Esophagus squamous epithelium (tissue), 5 donors: ENCODE results near the gene STRAP. TPM values are rescaled to one million over a fixed set of nuclear protein-coding genes. Genes with fewer than 3 reads are reported as not detected.

Experiments used
- DNase-seq: peaks from one replicate; lab custom pipeline; 2025; lab: John Stamatoyannopoulos, UW
- H3K27ac ChIP-seq, 4 donors: fragments of 200-600 bp; sonication (generic); one replicate each; pipeline ENCODE4 v1.5.1; 2016 to 2019; ENCODE audit warnings: mild to moderate bottlenecking in 1 of 4
- H3K27me3 ChIP-seq, 4 donors: fragments of 200-600 bp; sonication (generic); 1 replicate in 3 of 4; 2 replicates in 1 of 4; pipeline versions ENCODE4 v1.5.1 to v1.6.0; 2017 to 2021; ENCODE audit warnings: antibody characterized with exemption in 1 of 4
- H3K36me3 ChIP-seq, 3 donors: fragments of 200-600 bp; sonication (generic); one replicate each; pipeline ENCODE4 v1.5.1; 2016 to 2019
- H3K4me1 ChIP-seq, 3 donors: fragments of 200-600 bp; sonication (generic); one replicate each; pipeline ENCODE4 v1.5.1; 2017 to 2019
- H3K4me3 ChIP-seq, 4 donors: fragments of 200-600 bp; sonication (generic); 1 replicate in 3 of 4; 2 replicates in 1 of 4; pipeline ENCODE4 v1.5.1; 2016 to 2019; ENCODE audit warnings: mild to moderate bottlenecking in 2 of 4, moderate library complexity in 1 of 4
- H3K9me3 ChIP-seq, 3 donors: fragments of 200-600 bp; sonication (generic); one replicate each; pipeline ENCODE4 v1.5.1; 2016 to 2019
- CTCF ChIP-seq, 6 experiments: fragments of 450-650 bp in 4 of 6; fragments of 200-600 bp in 2 of 6; sonication (generic) in 2 of 6; IDR thresholded peaks; one replicate each; pipeline ENCODE4 v1.5.1; 2016 to 2019; ENCODE audit warnings: antibody characterized with exemption in 6 of 6, mild to moderate bottlenecking in 4 of 6, moderate library complexity in 4 of 6
- POLR2A ChIP-seq, 4 donors: fragments of 450-650 bp; IDR thresholded peaks; one replicate each; pipeline ENCODE4 v1.6.1; 2017; ENCODE audit warnings: antibody characterized with exemption in 4 of 4, mild to moderate bottlenecking in 4 of 4, moderate library complexity in 3 of 4
- WGBS, 2 donors: methylation state at CpG; one replicate each; pipeline ENCODE4 v1.1.5; 2018; 5-methylcytosine and 5-hydroxymethylcytosine counted together
- intact Hi-C: fragments of 100-400 bp; cut with DNase I; formaldehyde crosslinking; loops from one replicate; pipeline ENCODE4 v1.15.0; 2022
- total RNA-seq, 4 donors: library from RNA; depleted of rRNA; stranded (reverse); fragments of >200 nt; gene quantifications; one replicate each; pipeline ENCODE4 v1.1.0, GENCODE V29; 2016
- donor health status: DM: yes; HTN: yes; CAD: no.

Gene STRAP
- total RNA-seq, 4 donors from 2014 or later = 39.2 to 81.3 (median 70.0) TPM

DNA sequence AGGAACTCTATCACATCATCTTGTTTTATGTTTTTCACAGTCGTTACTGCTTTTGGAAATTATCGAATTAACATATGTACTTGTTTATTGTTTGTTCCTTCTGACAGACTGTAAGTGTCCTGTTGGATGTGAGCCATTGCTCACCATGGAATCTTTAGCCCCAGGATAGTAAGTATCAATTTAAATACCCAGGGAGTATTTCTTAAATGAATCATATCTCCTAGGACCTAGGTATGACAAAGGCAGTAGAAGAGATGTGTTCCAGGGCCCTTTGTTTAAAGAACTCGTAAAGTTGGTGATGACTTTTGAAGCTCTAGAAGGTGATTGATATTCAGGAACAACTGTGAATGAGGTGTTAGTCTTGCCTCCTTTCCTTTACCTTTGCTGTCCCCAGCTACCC lies 30.3 kb upstream of the STRAP start:
- H3K36me3 ChIP-seq = no peaks in the 10 kb centered on the region

DNA sequence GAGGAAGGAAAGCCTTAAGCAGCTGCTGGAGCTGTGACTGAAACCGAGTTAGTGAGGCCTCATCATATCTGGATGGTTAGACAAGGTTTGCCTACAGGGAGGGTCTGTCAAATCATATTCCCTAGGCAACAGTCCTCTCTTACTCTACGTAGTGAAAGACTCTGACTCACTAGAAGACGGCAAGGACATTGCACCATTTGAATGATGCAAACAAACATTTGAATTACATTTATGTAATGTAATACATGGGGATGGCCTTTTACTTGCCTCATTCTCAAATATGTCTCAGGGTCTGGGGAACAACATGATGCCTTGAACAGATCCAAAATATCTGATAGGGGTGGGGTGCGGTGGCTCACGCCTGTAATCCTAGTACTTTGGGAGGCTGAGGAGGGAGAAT lies 29.8 kb upstream of the STRAP start:
- WGBS, 2 donors = 72 to 79% methylated on average over 4 to 5 of the region's 5 CpGs
- H3K4me1 ChIP-seq = peaks cover 0 to 8% (median 2%) of the 10 kb centered on the region in 3 donors
- H3K27me3 ChIP-seq = no peaks in the 10 kb centered on the region
- H3K36me3 ChIP-seq = no peaks in the 10 kb centered on the region
- intact Hi-C loops = loop anchor here (10.0 kb wide), 1 partner anchor 578 kb away; no protein-coding TSS in a partner anchor
- H3K9me3 ChIP-seq = no peaks in the 10 kb centered on the region
- H3K27ac ChIP-seq = peak overlapping the region in 1 of 4 donors; percentile 31
- no peak overlapping the region for H3K4me3 ChIP-seq
- DNase-seq = no peak
- TF ChIP-seq POLR2A (IDR thresholded peaks at IDR 0.05) = no peak
- no peak for TF ChIP-seq CTCF (IDR thresholded peaks at IDR 0.05)

More for the DNA sequence above, 30.3 kb upstream of the STRAP start:
- Histone ChIP-seq H3K27me3 (no peaks in the 10 kb centered on the region), H3K27ac (peak overlapping the region in 1 of 4 donors; percentile 31), H3K4me1 (peaks cover 0 to 8% (median 2%) of the 10 kb centered on the region in 3 donors), H3K4me3 (no peak overlapping the region), H3K9me3 (no peaks in the 10 kb centered on the region)
- DNase-seq = no peak
- intact Hi-C loops = loop anchor here (10.0 kb wide), 1 partner anchor 577 kb away; no protein-coding TSS in a partner anchor
- 75 to 79% methylated on average over 3 of the region's 3 CpGs for WGBS, 2 donors
- no peak for TF ChIP-seq CTCF (IDR thresholded peaks at IDR 0.05)
- no peak for TF ChIP-seq POLR2A (IDR thresholded peaks at IDR 0.05)

GRCh38 chr12:15853877-15854276 lies 28.3 kb upstream of the STRAP start:
- Histone ChIP-seq H3K4me3 (no peak overlapping the region), H3K4me1 (peaks cover 0 to 8% (median 2%) of the 10 kb centered on the region in 3 donors), H3K36me3 (no peaks in the 10 kb centered on the region), H3K9me3 (no peaks in the 10 kb centered on the region), H3K27me3 (no peaks in the 10 kb centered on the region), H3K27ac (no peak overlapping the region)
- intact Hi-C loops = loop anchor here (10.0 kb wide), 1 partner anchor 579 kb away; no protein-coding TSS in a partner anchor
- DNase-seq = no peak
- no peak for TF ChIP-seq CTCF (IDR thresholded peaks at IDR 0.05)
- no peak for TF ChIP-seq POLR2A (IDR thresholded peaks at IDR 0.05)
- WGBS, 2 donors = 73 to 74% methylated on average over 4 of the region's 4 CpGs

DNA sequence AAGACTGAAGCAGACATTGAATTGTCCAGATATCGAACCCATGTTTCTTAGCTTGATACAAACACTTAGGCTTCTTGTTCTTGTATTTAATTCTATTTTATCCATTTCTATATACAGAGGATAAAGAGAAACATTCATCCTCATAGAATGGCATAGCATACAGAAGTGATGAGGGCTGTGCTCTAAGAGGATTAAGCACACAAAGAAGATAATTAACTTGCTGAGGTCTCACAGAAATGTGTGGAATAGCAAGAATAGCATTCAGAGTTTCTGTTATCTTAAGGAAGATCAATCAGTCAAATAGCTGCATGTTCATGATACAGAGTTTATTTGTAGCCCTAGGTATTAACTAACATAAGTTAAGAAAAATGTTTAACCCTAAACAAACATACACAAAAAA lies 27.3 kb upstream of the STRAP start:
- peaks cover 0 to 8% (median 2%) of the 10 kb centered on the region in 3 donors for H3K4me1 ChIP-seq
- H3K27ac ChIP-seq = no peak overlapping the region
- TF ChIP-seq CTCF (IDR thresholded peaks at IDR 0.05) (no peak), POLR2A (IDR thresholded peaks at IDR 0.05) (no peak)
- WGBS, 2 donors = 74 to 83% methylated on average over 1 of the region's 1 CpG
- intact Hi-C loops = loop anchor here (5.0 to 10.0 kb wide), 2 partner anchors 268 to 580 kb away; no protein-coding TSS in a partner anchor
- no peak overlapping the region for H3K4me3 ChIP-seq
- no peak for DNase-seq
- no peaks in the 10 kb centered on the region for H3K9me3 ChIP-seq
- no peaks in the 10 kb centered on the region for H3K36me3 ChIP-seq
- H3K27me3 ChIP-seq = no peaks in the 10 kb centered on the region

- Histone ChIP-seq H3K27me3 (no peaks in the 10 kb centered on the region), H3K27ac (peak overlapping the region in 2 of 4 donors; percentile 23 to 42), H3K9me3 (no peaks in the 10 kb centered on the region), H3K4me3 (no peak overlapping the region), H3K4me1 (peaks cover 0 to 8% (median 2%) of the 10 kb centered on the region in 3 donors), H3K36me3 (no peaks in the 10 kb centered on the region)
- DNase-seq = no peak
- intact Hi-C loops = loop anchor here (5.0 to 10.0 kb wide), 2 partner anchors 268 to 581 kb away; no protein-coding TSS in a partner anchor
- WGBS, 2 donors = 50 to 67% methylated on average over 1 of the region's 1 CpG
- TF ChIP-seq CTCF (IDR thresholded peaks at IDR 0.05) (no peak), POLR2A (IDR thresholded peaks at IDR 0.05) (no peak)
Measured at GRCh38 chr12:15855646-15856045, 26.5 kb upstream of the STRAP start.
